ENCODE results near the gene RALGAPA1.

DNA sequence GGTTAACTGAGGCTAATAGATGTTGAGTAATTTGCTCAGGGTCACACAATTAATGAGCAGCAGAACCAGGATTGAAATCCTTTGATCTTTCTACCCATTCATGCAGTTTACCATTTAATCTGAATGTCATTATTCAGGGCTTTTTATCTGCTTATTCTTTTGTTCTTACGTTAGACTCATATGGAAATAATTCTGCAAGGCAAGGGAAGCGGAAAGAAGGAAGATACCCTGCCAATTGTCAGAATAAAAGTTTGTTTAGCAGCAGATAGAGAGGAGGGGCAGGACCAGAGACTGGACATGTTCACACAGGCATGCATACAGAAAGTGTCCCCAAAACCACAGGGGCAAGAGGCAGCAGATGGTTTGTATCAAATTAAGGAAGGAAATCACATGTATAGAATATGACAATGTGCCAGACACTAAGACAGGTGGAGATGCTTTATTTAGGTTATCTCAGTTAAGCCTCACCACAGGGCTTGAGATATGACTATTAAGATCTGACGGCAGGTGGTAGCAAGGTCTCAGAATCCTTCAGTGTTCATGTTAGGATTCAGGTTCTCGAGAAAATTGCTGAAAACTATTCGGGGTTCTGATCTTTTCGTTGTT is 46.9 kb upstream of the RALGAPA1 start:
- TF ChIP-seq, protein P1, sequence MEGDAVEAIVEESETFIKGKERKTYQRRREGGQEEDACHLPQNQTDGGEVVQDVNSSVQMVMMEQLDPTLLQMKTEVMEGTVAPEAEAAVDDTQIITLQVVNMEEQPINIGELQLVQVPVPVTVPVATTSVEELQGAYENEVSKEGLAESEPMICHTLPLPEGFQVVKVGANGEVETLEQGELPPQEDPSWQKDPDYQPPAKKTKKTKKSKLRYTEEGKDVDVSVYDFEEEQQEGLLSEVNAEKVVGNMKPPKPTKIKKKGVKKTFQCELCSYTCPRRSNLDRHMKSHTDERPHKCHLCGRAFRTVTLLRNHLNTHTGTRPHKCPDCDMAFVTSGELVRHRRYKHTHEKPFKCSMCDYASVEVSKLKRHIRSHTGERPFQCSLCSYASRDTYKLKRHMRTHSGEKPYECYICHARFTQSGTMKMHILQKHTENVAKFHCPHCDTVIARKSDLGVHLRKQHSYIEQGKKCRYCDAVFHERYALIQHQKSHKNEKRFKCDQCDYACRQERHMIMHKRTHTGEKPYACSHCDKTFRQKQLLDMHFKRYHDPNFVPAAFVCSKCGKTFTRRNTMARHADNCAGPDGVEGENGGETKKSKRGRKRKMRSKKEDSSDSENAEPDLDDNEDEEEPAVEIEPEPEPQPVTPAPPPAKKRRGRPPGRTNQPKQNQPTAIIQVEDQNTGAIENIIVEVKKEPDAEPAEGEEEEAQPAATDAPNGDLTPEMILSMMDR (IDR thresholded peaks at IDR 0.05; ENCODE audit: low read depth, low read length): no peak
- no peak for TF ChIP-seq POLR2A (IDR thresholded peaks at IDR 0.05; ENCODE audit: extremely low read depth, insufficient read length)

Data from NB4 (cell line).